K562 (cell line): ENCODE measurements around the gene TNFAIP1. TPM values are rescaled to one million over a fixed set of nuclear protein-coding genes. Genes with fewer than 3 reads are reported as not detected.

ENCODE experiments used
- ELF1 ChIP-seq: fragments of 200-800 bp; sonication (Bioruptor generic); IDR thresholded peaks from 2 replicates; pipeline ENCODE4 v1.6.1; 2016; ENCODE audit warnings: missing genetic modification characterization, missing compliant biosample characterization
- JUND ChIP-seq, 2 experiments: IDR thresholded peaks; 2 replicates in 1 of 2; 3 replicates in 1 of 2; pipeline ENCODE4 v1.6.1; 2011; ENCODE audit warnings: borderline replicate concordance in 2 of 2, low read depth in 2 of 2, low read length in 2 of 2, improper control_type of control experiment in 1 of 2, missing biosample characterization in 1 of 2, missing genetic modification characterization in 1 of 2, missing genetic modification reagents in 1 of 2
- MEF2D ChIP-seq: conservative IDR thresholded peaks from 2 replicates; pipeline ENCODE4 v1.6.1; 2016; ENCODE audit warnings: low read depth, missing genetic modification characterization, missing compliant biosample characterization
- MEIS2 ChIP-seq: fragments of 450-650 bp; IDR thresholded peaks from 2 replicates; pipeline ENCODE4 v1.6.1; 2014; ENCODE audit warnings: mild to moderate bottlenecking; ENCODE audit not compliant: partially characterized antibody
- POLR2A ChIP-seq: fragments of 450-650 bp; conservative IDR thresholded peaks from 2 replicates; pipeline ENCODE4 v1.6.1; 2016
- POLR2B ChIP-seq: fragments of 450-650 bp; IDR thresholded peaks from 2 replicates; pipeline ENCODE4 v1.6.1; 2018; ENCODE audit warnings: low read depth; ENCODE audit not compliant: partially characterized antibody
- SMARCB1 ChIP-seq: IDR thresholded peaks from 2 replicates; pipeline ENCODE4 v1.6.1; 2011; ENCODE audit warnings: improper control_type of control experiment, low read depth; ENCODE audit not compliant: insufficient read length
- TAF1 ChIP-seq: IDR thresholded peaks from 2 replicates; pipeline ENCODE4 v1.6.1; 2011; ENCODE audit warnings: mild to moderate bottlenecking, low read length, moderate library complexity; ENCODE audit not compliant: insufficient read depth, control insufficient read depth, severe bottlenecking; ENCODE audit errors: extremely low read depth
- ZC3H8 ChIP-seq: fragments of 450-650 bp; IDR thresholded peaks from 2 replicates; pipeline ENCODE4 v1.6.1; 2017
- ZEB2 ChIP-seq: fragments of 450-650 bp; IDR thresholded peaks from 2 replicates; pipeline ENCODE4 v1.6.1; 2016
- ZNF696 ChIP-seq: fragments of 250-450 bp; sonication (Bioruptor Pico); conservative IDR thresholded peaks from 2 replicates; pipeline ENCODE4 v1.4.0; 2020; ENCODE audit warnings: mild to moderate bottlenecking, moderate library complexity
- polyA plus RNA-seq, 8 experiments: library from polyadenylated mRNA; depleted of rRNA in 4 of 8; stranded (reverse) in 5 of 8; unstranded in 3 of 8; fragments of >200 nt; fragmentation: Nextera tagmentation in 2 of 8; fragmentation: Illumina TruSeq in 1 of 8; extraction: Ambion mirVana in 2 of 8; extraction: Trizol in 1 of 8; gene quantifications; 2 replicates each; pipeline versions ENCODE4 v1.2.1 to v1.2.3, GENCODE V29; 2011 to 2014; ENCODE audit warnings: inconsistent platforms in 1 of 8, missing spikeins in 1 of 8
- total RNA-seq, 7 experiments: library from RNA; depleted of rRNA in 6 of 7; stranded (reverse); fragments of >200 nt in 6 of 7; fragmentation: Illumina TruSeq in 2 of 7; extraction: Trizol in 2 of 7; gene quantifications; 2 replicates each; pipeline versions ENCODE4 v1.2.1 to v1.2.3, GENCODE V29; 2011 to 2021; ENCODE audit warnings: low replicate concordance in 1 of 7
- TF ChIP-seq, protein P1 (sequence below): fragments of 450-650 bp; IDR thresholded peaks from 2 replicates; pipeline ENCODE4 v1.6.1; 2018; ENCODE audit not compliant: partially characterized antibody
- TF ChIP-seq, protein P2 (sequence below): fragments of 450-650 bp; formaldehyde crosslinking; IDR thresholded peaks from 2 replicates; pipeline ENCODE4 v1.4.0; 2020; ENCODE audit warnings: mild to moderate bottlenecking, moderate library complexity
- TF ChIP-seq, protein P3 (sequence below): fragments of 450-650 bp; formaldehyde crosslinking; IDR thresholded peaks from 2 replicates; pipeline ENCODE4 v1.4.0; 2020; ENCODE audit warnings: mild to moderate bottlenecking, moderate library complexity
- TF ChIP-seq, protein P4 (sequence below): fragments of 450-650 bp; IDR thresholded peaks from 2 replicates; pipeline ENCODE4 v1.6.1; 2016
- TF ChIP-seq, protein P5 (sequence below): sonication (generic); formaldehyde crosslinking; IDR thresholded peaks from 2 replicates; pipeline ENCODE4 v1.8.1; 2023; ENCODE audit warnings: mild to moderate bottlenecking, missing genetic modification reagents

Gene TNFAIP1
- total and polyA plus RNA-seq, 9 of the 15 experiments (the other 6 are each of a cell fraction or from before 2014, with no cell fraction given), result 2.1 to 20.1 (median 8.2) TPM

DNA sequence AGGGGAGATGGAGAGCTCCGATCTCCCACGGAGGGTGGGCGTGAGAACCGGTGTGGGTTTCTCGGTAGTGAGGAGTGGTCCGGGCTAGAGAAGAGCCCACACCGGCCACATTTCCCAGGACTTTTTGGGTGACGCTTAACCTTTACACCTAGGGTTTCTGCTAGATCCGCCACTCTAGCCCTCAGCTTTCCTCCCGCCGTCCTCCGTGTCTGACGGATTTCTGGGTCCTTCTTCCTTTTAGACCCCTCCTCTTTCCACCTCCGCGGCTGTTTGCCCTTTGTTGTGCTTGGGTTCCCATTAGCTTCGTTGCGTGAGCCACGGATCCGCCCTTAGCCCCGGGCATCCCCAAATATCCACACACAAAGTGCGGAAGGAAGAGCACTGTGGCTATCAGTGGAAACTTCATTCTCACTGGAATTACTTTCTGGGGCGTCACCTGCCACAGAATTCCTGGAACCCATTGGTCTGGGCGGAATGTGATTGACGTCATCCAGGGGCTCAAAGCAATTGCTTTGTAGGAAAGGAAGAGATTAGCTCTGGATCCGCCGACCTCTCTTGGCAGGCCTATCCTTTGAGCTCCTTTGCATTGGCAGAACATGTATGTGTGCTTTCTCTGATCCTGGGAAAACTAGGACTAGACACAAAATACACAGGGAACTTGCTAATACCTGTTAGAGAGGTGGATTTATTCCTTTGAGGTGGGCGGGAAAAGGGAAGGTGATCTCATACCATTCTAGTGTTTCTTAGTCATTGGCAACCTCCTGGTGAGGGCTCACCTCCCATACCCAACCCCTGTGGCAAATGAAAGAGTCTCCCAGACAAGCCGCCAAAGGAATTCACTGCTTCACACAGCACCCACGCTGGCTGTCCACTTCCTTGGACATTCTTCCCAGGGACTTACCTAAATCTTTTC is 654 bp downstream of the TNFAIP1 start (continued):
- TF ChIP-seq, protein P1, sequence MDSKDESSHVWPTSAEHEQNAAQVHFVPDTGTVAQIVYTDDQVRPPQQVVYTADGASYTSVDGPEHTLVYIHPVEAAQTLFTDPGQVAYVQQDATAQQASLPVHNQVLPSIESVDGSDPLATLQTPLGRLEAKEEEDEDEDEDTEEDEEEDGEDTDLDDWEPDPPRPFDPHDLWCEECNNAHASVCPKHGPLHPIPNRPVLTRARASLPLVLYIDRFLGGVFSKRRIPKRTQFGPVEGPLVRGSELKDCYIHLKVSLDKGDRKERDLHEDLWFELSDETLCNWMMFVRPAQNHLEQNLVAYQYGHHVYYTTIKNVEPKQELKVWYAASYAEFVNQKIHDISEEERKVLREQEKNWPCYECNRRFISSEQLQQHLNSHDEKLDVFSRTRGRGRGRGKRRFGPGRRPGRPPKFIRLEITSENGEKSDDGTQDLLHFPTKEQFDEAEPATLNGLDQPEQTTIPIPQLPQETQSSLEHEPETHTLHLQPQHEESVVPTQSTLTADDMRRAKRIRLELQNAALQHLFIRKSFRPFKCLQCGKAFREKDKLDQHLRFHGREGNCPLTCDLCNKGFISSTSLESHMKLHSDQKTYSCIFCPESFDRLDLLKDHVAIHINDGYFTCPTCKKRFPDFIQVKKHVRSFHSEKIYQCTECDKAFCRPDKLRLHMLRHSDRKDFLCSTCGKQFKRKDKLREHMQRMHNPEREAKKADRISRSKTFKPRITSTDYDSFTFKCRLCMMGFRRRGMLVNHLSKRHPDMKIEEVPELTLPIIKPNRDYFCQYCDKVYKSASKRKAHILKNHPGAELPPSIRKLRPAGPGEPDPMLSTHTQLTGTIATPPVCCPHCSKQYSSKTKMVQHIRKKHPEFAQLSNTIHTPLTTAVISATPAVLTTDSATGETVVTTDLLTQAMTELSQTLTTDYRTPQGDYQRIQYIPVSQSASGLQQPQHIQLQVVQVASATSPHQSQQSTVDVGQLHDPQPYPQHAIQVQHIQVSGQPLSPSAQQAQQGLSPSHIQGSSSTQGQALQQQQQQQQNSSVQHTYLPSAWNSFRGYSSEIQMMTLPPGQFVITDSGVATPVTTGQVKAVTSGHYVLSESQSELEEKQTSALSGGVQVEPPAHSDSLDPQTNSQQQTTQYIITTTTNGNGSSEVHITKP, result no peak
- TF ChIP-seq JUND (IDR thresholded peaks at IDR 0.05; ENCODE audit: borderline replicate concordance, low read depth, low read length) (peak; percentile 83), JUND (tag; IDR thresholded peaks at IDR 0.05; ENCODE audit: borderline replicate concordance, low read depth, low read length) (peak; percentile 90; the same call in 2 of the 3 replicates), POLR2A (0 out of 2 replicates have a peak, but pooled peaks have one; percentile 39), MEIS2 (peak; percentile 44), ZC3H8 (no peak), ZEB2 (peak; percentile 50; the same call in 1 of the 2 replicates), MEF2D (tag) (no peak), TAF1 (peak; percentile 14), POLR2B (no peak), SMARCB1 (no peak), ELF1 (tag) (no peak; the same call in 1 of the 2 replicates), ZNF696 (no peak)
- TF ChIP-seq, protein P2, sequence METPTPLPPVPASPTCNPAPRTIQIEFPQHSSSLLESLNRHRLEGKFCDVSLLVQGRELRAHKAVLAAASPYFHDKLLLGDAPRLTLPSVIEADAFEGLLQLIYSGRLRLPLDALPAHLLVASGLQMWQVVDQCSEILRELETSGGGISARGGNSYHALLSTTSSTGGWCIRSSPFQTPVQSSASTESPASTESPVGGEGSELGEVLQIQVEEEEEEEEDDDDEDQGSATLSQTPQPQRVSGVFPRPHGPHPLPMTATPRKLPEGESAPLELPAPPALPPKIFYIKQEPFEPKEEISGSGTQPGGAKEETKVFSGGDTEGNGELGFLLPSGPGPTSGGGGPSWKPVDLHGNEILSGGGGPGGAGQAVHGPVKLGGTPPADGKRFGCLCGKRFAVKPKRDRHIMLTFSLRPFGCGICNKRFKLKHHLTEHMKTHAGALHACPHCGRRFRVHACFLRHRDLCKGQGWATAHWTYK (CRISPR knock-in tag), result peak; percentile 20; the same call in 1 of the 2 replicates
- TF ChIP-seq, protein P3, sequence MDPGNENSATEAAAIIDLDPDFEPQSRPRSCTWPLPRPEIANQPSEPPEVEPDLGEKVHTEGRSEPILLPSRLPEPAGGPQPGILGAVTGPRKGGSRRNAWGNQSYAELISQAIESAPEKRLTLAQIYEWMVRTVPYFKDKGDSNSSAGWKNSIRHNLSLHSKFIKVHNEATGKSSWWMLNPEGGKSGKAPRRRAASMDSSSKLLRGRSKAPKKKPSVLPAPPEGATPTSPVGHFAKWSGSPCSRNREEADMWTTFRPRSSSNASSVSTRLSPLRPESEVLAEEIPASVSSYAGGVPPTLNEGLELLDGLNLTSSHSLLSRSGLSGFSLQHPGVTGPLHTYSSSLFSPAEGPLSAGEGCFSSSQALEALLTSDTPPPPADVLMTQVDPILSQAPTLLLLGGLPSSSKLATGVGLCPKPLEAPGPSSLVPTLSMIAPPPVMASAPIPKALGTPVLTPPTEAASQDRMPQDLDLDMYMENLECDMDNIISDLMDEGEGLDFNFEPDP (CRISPR knock-in tag), result no peak
- TF ChIP-seq, protein P4, sequence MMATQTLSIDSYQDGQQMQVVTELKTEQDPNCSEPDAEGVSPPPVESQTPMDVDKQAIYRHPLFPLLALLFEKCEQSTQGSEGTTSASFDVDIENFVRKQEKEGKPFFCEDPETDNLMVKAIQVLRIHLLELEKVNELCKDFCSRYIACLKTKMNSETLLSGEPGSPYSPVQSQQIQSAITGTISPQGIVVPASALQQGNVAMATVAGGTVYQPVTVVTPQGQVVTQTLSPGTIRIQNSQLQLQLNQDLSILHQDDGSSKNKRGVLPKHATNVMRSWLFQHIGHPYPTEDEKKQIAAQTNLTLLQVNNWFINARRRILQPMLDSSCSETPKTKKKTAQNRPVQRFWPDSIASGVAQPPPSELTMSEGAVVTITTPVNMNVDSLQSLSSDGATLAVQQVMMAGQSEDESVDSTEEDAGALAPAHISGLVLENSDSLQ, result peak; percentile 86
- TF ChIP-seq, protein P5, sequence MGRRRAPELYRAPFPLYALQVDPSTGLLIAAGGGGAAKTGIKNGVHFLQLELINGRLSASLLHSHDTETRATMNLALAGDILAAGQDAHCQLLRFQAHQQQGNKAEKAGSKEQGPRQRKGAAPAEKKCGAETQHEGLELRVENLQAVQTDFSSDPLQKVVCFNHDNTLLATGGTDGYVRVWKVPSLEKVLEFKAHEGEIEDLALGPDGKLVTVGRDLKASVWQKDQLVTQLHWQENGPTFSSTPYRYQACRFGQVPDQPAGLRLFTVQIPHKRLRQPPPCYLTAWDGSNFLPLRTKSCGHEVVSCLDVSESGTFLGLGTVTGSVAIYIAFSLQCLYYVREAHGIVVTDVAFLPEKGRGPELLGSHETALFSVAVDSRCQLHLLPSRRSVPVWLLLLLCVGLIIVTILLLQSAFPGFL (CRISPR knock-in tag), result 0 out of 2 replicates have a peak, but pooled peaks have one; percentile 60
